Activated CD4-positive, CD25-positive, alpha-beta regulatory T cell treated with anti-CD3 and anti-CD28 coated beads, Interleukin-2, amount 50 U/mL, for 16 hours (primary cell): ENCODE measurements around the gene DCTN1.
"Not testable (repeated sequence)": the region's sequence is repeated elsewhere in the genome, so short reads cannot be mapped to it uniquely, and the experiment has no call there.

Experiments used
- DNase-seq: peaks from one replicate; pipeline ENCODE4 v3.0.0-alpha.2; 2020; ENCODE audit warnings: low read depth, low spot score

DCTN1 gene

GRCh38 chr2:74379851-74380789 is at the start of gene DCTN1:
DCTN1 (minus strand) TSS chr2:74380311; CDS start chr2:74380037, 274 bp downstream.
- no peak for DNase-seq

GRCh38 chr2:74428675-74429074 is 48.6 kb upstream of the DCTN1 start:
- DNase-seq: no peak

GRCh38 chr2:74427551-74427950 is 47.4 kb upstream of the DCTN1 start:
- no peak for DNase-seq

- no peak for DNase-seq
These were observed 46.2 kb upstream of the DCTN1 start for GRCh38 chr2:74426181-74426758.

- DNase-seq: no peak
These were observed 45.4 kb upstream of the DCTN1 start for GRCh38 chr2:74425523-74425922.

GRCh38 chr2:74424995-74425406 is 44.9 kb upstream of the DCTN1 start:
- DNase-seq: no peak

GRCh38 chr2:74424139-74424992 is 44.3 kb upstream of the DCTN1 start:
- no peak for DNase-seq

GRCh38 chr2:74423231-74424095 is 43.4 kb upstream of the DCTN1 start:
- DNase-seq: no peak

GRCh38 chr2:74421221-74421870 is 41.2 kb upstream of the DCTN1 start, which contains the start of the genes C2orf81 and WDR54:
C2orf81 (minus strand) TSS chr2:74421619; CDS start chr2:74421560, 59 bp downstream.
WDR54 (plus strand) TSS chr2:74421730; CDS start chr2:74422154, 424 bp downstream.
- peak; percentile 79 for DNase-seq

- not testable (repeated sequence) for DNase-seq
These were observed 40.5 kb upstream of the DCTN1 start for GRCh38 chr2:74420443-74421103.

- no peak for DNase-seq
These were observed 39.9 kb upstream of the DCTN1 start for GRCh38 chr2:74420006-74420405.

- DNase-seq: no peak
These were observed 39.2 kb upstream of the DCTN1 start for GRCh38 chr2:74419345-74419744.

GRCh38 chr2:74418312-74418711 is 38.2 kb upstream of the DCTN1 start:
- no peak for DNase-seq

GRCh38 chr2:74417763-74418162 is 37.7 kb upstream of the DCTN1 start:
- DNase-seq: no peak

GRCh38 chr2:74417197-74417596 is 37.1 kb upstream of the DCTN1 start:
- no peak for DNase-seq

GRCh38 chr2:74416778-74417177 is 36.7 kb upstream of the DCTN1 start:
- DNase-seq: no peak

- DNase-seq: no peak
These were observed 35.8 kb upstream of the DCTN1 start for GRCh38 chr2:74415762-74416395.

- DNase-seq: no peak
These were observed 35.0 kb upstream of the DCTN1 start for GRCh38 chr2:74414881-74415761.
